Large intestine (tissue), 3 donors: Measurements from ENCODE around the gene CLC. TPM values are rescaled to one million over a fixed set of nuclear protein-coding genes. Genes with fewer than 3 reads are reported as not detected.
"Not testable (repeated sequence)": the region's sequence is repeated elsewhere in the genome, so short reads cannot be mapped to it uniquely, and the experiment has no call there.

ENCODE experiments used
- DNase-seq, 2 donors: peaks; one replicate each; pipeline versions ENCODE4 v3.0.0 to v3.0.0-alpha.2; 2013
- H3K27ac ChIP-seq: one replicate; pipeline ENCODE4 v1.5.1; 2013; ENCODE audit warnings: low read length
- H3K27me3 ChIP-seq: 2 replicates; pipeline ENCODE4 v1.6.1; 2013; ENCODE audit warnings: low read length; ENCODE audit not compliant: control insufficient read depth, insufficient read depth
- H3K36me3 ChIP-seq: 2 replicates; pipeline ENCODE4 v1.6.1; 2013; ENCODE audit warnings: low read length; ENCODE audit not compliant: control insufficient read depth, insufficient read depth
- H3K4me1 ChIP-seq: one replicate; pipeline ENCODE4 v1.6.1; 2013; ENCODE audit warnings: low read length; ENCODE audit not compliant: control insufficient read depth, insufficient read depth
- H3K4me3 ChIP-seq: one replicate; pipeline ENCODE4 v1.5.1; 2013; ENCODE audit warnings: low read length
- H3K9me3 ChIP-seq: one replicate; pipeline ENCODE4 v1.6.1; 2013; ENCODE audit warnings: mild to moderate bottlenecking, low read depth, low read length, moderate library complexity; ENCODE audit not compliant: control insufficient read depth
- whole genome bisulfite sequencing: methylation state at CpG from one replicate; pipeline ENCODE4 v1.1.5; 2013; ENCODE audit warnings: low lambda C conversion rate; ENCODE audit not compliant: insufficient coverage; 5-methylcytosine and 5-hydroxymethylcytosine counted together
- polyA plus RNA-seq: library from polyadenylated mRNA; unstranded; fragments of 120-200 nt; gene quantifications from one replicate; pipeline ENCODE4 v1.2.1, GENCODE V29; 2013

Gene CLC
- polyA plus RNA-seq, 1 donor, result 0.85 TPM

- no peaks in the 10 kb centered on the region for H3K4me1 ChIP-seq
- WGBS, result 100% methylated on average over 1 of the region's 2 CpGs
- H3K27ac ChIP-seq, result no peak overlapping the region
- no peak for DNase-seq
- no peaks in the 10 kb centered on the region for H3K36me3 ChIP-seq
- H3K4me3 ChIP-seq, result no peak overlapping the region
- no peaks in the 10 kb centered on the region for H3K9me3 ChIP-seq
- no peaks in the 10 kb centered on the region for H3K27me3 ChIP-seq
Measured at GRCh38 chr19:39733841-39734240, 4.0 kb downstream of the CLC start.

- Histone ChIP-seq H3K36me3 (no peaks in the 10 kb centered on the region), H3K4me1 (no peaks in the 10 kb centered on the region), H3K9me3 (no peaks in the 10 kb centered on the region), H3K4me3 (no peak overlapping the region), H3K27me3 (no peaks in the 10 kb centered on the region), H3K27ac (no peak overlapping the region)
- no peak for DNase-seq
- 100% methylated on average over 1 of the region's 1 CpG for WGBS
Measured at GRCh38 chr19:39731685-39732084, 6.1 kb downstream of the CLC start.

GRCh38 chr19:39729594-39729993 is 8.2 kb downstream of the CLC start:
- WGBS, result 0% methylated on average over 1 of the region's 4 CpGs
- no peak overlapping the region for H3K4me3 ChIP-seq
- H3K9me3 ChIP-seq, result no peaks in the 10 kb centered on the region
- H3K27me3 ChIP-seq, result no peaks in the 10 kb centered on the region
- H3K27ac ChIP-seq, result no peak overlapping the region
- no peaks in the 10 kb centered on the region for H3K36me3 ChIP-seq
- H3K4me1 ChIP-seq, result no peaks in the 10 kb centered on the region
- no peak for DNase-seq

- no peak for DNase-seq
- no CpG with 5 or more reads among the region's 6 CpGs for WGBS
Measured at GRCh38 chr19:39728040-39728439, 9.8 kb downstream of the CLC start.

GRCh38 chr19:39727070-39727800 is 10.6 kb downstream of the CLC start:
- Histone ChIP-seq H3K4me1 (no peaks in the 10 kb centered on the region), H3K27ac (no peak overlapping the region), H3K36me3 (no peaks in the 10 kb centered on the region), H3K27me3 (no peaks in the 10 kb centered on the region), H3K9me3 (no peaks in the 10 kb centered on the region), H3K4me3 (no peak overlapping the region)
- WGBS, result 32% methylated on average over 2 of the region's 10 CpGs
- no peak for DNase-seq

More at GRCh38 chr19:39728040-39728439, 9.8 kb downstream of the CLC start:
- no peak overlapping the region for H3K4me3 ChIP-seq
- no peaks in the 10 kb centered on the region for H3K36me3 ChIP-seq
- H3K4me1 ChIP-seq, result no peaks in the 10 kb centered on the region
- no peaks in the 10 kb centered on the region for H3K27me3 ChIP-seq
- no peaks in the 10 kb centered on the region for H3K9me3 ChIP-seq
- H3K27ac ChIP-seq, result no peak overlapping the region

GRCh38 chr19:39725995-39726394 is 11.8 kb downstream of the CLC start:
- Histone ChIP-seq H3K9me3 (no peaks in the 10 kb centered on the region), H3K27ac (no peak overlapping the region), H3K36me3 (no peaks in the 10 kb centered on the region), H3K4me1 (no peaks in the 10 kb centered on the region), H3K4me3 (no peak overlapping the region), H3K27me3 (no peaks in the 10 kb centered on the region)
- no peak for DNase-seq

GRCh38 chr19:39720144-39720543 is 17.7 kb downstream of the CLC start:
- H3K36me3 ChIP-seq, H3K4me1 ChIP-seq, H3K4me3 ChIP-seq, H3K27ac ChIP-seq, DNase-seq, H3K27me3 ChIP-seq, H3K9me3 ChIP-seq: not testable (repeated sequence)
- WGBS, result 20% methylated on average over 1 of the region's 3 CpGs

- no peaks in the 10 kb centered on the region for H3K36me3 ChIP-seq
- no peaks in the 10 kb centered on the region for H3K4me1 ChIP-seq
- H3K27me3 ChIP-seq, result no peaks in the 10 kb centered on the region
- no peak for DNase-seq
- WGBS, result 78% methylated on average over 1 of the region's 4 CpGs
- no peaks in the 10 kb centered on the region for H3K9me3 ChIP-seq
- H3K27ac ChIP-seq, result no peak overlapping the region
- no peak overlapping the region for H3K4me3 ChIP-seq
Measured at GRCh38 chr19:39710333-39710890, 27.4 kb downstream of the CLC start.

GRCh38 chr19:39709026-39709872 is 28.6 kb downstream of the CLC start:
- WGBS, result no CpG with 5 or more reads among the region's 5 CpGs

GRCh38 chr19:39708594-39708993 is 29.2 kb downstream of the CLC start:
- no CpG with 5 or more reads among the region's 6 CpGs for WGBS
- no peaks in the 10 kb centered on the region for H3K27me3 ChIP-seq
- DNase-seq, result no peak
- no peaks in the 10 kb centered on the region for H3K36me3 ChIP-seq
- no peaks in the 10 kb centered on the region for H3K4me1 ChIP-seq
- H3K9me3 ChIP-seq, result no peaks in the 10 kb centered on the region
- no peak overlapping the region for H3K27ac ChIP-seq
- H3K4me3 ChIP-seq, result no peak overlapping the region

More at GRCh38 chr19:39709026-39709872, 28.6 kb downstream of the CLC start:
- Histone ChIP-seq H3K4me3 (no peak overlapping the region), H3K27ac (no peak overlapping the region), H3K27me3 (no peaks in the 10 kb centered on the region), H3K36me3 (no peaks in the 10 kb centered on the region), H3K9me3 (no peaks in the 10 kb centered on the region), H3K4me1 (no peaks in the 10 kb centered on the region)
- no peak for DNase-seq
